Measurements from ENCODE around the gene CROCC.
A peak's percentile ranks its signal among the peaks of the same experiment; 100 is the strongest.
"Not testable (repeated sequence)": the region's sequence is repeated elsewhere in the genome, so short reads cannot be mapped to it uniquely, and the experiment has no call there.

CROCC gene

DNA sequence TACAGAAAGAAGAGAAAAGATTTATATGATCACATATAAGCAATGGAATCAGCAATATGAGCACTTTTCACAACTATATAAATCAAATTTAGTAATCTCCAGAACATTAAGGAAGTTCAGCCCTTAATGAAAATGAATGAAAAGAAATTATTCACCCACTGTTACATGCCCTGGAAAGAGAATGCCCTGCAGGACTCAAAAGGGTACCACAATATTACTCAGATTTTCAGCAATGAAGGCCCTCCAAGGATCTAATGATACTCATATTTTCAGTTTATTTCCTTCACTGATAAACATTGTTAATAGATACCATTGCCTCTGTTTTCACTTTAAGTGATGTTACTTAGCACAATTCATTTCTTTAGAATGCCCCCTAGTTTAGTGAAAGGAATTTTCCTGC is 23.4 kb upstream of the CROCC start:
- DNase-seq, result not testable (repeated sequence)

GRCh38 chr1:16899020-16899419 is 22.7 kb upstream of the CROCC start:
- not testable (repeated sequence) for DNase-seq

GRCh38 chr1:16900751-16901150 is 21.0 kb upstream of the CROCC start:
- DNase-seq, result no peak

DNA sequence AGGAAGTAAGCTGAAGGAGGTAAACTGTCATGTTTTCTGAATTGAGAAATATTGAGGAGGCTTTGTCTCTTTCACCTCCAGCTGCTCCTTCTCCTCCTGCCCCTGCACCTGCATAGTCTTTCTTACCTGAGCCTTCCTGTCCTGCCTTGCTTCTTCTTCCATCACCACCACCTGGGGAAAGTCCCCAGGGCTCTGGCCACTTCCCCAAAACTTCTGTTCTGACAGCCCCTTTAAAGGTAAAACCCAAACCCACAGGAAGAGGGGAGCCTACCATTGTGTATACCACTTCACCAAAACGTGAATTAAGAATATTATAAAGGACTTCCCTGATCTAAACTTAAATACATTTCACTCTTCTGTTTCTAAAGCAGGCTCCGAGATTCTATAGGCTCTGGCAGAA is 20.4 kb upstream of the CROCC start:
- DNase-seq, result not testable (repeated sequence)

- no peak for DNase-seq
Observed at GRCh38 chr1:16903054-16903453, 18.7 kb upstream of the CROCC start.

GRCh38 chr1:16903458-16903796 is 18.3 kb upstream of the CROCC start:
- no peak for DNase-seq

DNA sequence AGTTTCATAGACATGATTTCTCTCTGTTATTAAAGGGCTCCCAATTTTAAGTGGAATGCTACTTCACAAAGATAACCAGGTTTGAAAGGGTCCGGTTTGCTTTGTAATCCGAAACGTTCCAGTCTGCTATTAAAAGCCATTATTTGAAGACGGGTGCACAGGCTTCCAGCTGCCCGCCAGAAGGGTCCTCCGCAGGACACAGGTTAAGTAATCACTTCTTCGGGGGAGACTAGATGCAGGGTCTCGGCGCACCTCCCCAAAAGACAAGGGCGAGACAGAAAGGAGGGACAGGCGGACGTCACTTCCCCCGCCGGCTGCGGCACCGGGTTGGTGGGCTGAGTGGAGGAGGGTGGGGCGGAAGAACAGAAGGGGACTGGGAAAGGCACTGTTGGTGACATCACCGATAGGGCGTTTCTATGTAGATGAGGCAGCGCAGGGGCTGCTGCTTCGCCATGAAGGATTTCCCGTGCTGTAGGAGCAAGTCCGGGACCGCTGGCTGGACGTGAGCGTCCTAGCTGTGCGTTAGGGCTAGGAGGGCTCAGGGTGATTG is 17.1 kb upstream of the CROCC start:
- peak; percentile 86 for DNase-seq

DNA sequence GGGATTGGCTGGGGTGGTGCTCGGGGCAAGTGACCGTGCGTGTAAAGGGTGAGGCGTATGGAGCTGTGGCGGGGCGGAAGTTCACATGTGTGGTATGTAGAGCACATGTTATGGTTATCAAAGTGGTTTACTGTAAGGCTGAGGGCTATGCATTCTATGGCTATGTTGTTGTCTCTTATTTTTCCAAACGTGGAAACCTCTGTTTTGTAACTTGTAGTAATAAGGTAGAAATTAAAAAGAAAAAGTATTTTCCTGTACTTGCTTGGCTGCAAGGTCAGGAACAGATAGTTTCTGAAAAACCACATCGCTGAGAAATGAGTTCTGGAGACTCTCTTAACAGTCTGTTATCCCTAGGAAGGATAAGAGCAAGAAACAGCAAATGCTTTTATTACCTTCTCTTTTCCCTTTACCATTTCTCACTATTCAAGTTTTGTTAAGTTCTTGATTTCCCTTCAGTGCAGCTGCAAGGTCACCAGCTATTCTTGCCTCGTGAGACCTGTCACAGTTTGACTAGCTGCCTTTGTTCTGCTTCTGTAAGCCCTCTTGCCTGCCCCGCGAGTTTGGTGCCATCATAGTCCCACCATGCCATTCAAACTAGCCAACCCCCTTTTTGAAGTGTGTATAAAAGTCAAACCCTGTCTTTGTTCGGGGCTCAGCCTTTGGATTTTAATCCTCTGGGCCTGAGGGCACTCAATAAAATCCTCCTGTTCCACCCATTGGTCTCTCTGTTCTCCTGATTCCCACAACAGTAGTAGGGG is 16.4 kb upstream of the CROCC start:
- DNase-seq, result peak; percentile 80

- DNase-seq, result no peak
Observed at GRCh38 chr1:16905868-16906702, 15.6 kb upstream of the CROCC start.

DNA sequence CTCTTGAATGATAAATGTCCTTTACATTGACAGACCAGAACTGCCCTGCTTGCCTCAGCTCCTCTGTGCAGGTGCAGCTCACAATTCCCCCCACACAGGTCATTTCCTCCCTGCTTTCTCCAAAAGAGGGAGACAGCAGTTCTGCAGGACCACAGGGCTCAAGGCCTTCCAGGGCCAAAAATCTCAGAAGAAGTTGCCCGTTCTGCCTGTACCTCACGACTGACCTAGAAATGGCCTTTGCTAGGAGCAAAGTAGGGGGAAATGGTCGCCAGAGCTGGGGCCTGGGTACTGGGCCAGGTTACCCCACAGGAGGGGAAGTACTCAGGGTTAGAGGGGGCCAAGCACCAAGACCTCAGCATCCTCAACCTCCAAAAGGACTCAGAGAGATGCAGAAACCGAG is 14.9 kb upstream of the CROCC start:
- DNase-seq, result no peak

- DNase-seq, result no peak
Observed at GRCh38 chr1:16907870-16908758, 13.6 kb upstream of the CROCC start.

- DNase-seq, result not testable (repeated sequence)
Observed at GRCh38 chr1:16911851-16912721, 9.6 kb upstream of the CROCC start.

DNA sequence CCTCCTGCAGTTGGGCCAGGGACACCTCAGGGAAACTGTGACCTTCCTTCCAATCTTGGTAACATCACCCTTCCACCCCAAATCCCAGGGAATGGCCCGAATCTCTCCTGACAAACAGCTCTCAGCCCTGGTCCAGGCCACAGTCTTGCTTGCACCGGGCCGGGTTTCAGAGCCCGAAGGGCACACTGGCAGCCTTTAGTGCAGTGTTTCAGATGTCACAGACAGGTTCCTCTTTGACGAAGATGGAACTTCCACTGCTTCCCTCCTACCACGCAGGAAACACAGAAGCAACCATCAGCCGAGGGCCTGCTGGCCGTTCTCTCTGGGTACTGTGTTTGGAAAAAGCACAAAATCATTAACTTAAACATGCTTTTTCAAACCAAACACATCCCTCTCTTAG is 9.0 kb upstream of the CROCC start:
- not testable (repeated sequence) for DNase-seq

DNA sequence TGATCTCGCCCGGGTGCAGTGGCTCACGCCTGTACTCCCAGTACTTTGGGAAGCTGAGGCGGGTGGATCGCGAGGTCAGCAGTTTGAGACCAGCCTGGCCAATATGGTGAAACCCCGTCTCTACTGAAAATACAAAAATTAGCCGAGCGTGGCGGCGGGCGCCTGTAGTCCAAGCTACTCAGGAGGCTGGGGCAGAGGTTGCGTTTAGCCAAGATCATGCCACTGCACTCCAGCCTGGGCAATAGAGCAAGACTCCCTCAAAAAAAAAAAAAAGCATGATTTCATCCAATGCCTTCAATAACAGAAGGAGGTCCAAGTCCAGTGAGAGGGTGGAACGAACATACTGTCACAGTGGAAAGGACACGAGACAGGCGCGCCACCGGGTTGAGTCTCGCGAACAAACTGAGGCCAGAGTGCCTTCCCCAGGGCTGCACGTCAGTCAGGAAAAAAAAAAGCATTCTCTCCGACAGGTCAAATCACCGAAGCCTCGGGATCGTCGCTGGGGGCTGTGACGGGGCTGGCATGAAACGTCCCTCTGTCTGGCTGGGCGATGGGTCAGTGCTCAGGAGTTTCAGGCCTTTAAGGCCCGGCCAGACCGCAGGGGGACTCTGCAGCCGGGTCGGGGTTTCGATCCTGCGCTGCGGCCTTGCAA is 8.4 kb upstream of the CROCC start:
- no peak for DNase-seq

- peak; percentile 77 for DNase-seq
Observed at GRCh38 chr1:16913833-16914662, 7.7 kb upstream of the CROCC start.

DNA sequence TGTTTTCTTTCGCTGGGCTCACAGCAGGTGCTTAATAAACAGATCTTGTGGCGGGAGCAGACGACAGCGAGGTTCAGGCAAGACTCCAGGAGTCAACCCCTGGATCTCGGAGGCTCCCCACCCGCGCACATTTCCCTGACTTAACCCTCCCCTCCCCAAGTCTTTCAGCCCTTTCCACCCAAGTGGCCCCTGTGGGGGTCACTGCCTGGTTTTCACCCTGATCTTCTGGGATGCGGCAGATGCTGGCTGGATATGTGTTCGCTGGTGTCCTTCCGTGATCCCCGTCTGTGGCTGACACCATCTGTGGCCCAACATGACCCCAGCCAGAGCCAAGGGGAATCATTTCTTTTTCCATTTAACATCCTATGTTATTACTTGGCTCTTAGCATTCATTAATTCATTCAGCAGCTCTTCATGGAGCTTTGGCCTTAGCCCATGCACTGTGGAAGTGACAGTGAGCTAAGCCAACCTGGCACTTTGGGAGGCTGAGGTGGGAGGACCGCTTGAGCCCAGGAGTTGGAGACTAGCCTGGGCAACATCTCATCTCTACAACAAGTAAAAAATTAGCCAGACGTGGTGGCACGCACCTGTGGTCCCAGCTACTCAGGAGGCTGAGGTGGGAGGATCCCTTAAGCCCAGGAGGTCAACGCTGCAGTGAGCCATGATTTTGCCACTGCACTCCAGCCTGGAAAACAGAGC is 6.7 kb upstream of the CROCC start:
- not testable (repeated sequence) for DNase-seq

DNA sequence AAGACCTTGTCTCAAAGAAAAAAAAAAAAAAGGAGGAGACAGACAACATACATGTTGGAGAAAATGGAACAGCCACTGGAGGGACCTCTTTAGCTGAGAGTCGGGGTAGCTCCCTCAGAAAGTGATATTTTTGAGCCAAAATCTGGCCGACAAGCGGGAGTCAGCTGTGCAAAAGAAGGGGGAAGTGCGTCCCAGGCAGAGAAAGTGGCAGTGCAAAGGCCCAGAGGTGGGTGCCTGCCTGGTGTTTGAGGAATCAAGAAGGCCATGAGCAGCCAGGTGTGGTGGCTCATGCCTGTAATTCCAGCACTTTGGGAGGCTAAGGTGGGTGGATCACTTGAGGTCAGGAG is 6.1 kb upstream of the CROCC start:
- peak; percentile 9 for DNase-seq

GRCh38 chr1:16916036-16916880 is 5.5 kb upstream of the CROCC start:
- not testable (repeated sequence) for DNase-seq

DNA sequence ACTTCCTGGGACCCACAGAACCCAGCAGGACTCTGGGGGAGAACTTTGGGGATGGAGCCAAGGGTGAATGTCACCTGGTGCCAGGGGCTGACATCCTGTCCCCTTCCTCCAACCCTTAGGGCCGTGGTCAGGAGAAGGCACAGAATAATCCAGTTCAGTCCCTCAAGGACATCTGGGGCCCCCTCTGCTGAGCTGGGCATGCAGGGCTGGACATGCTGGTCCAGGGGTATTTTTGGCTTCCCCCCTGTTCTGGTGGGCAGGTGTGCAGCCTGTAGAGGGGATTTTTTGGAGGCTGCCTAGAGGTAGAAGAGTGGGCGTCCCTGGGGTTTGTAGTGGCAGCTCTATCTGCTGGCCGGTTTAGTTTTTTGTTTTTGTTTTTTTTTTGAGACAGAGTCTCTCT is 3.4 kb upstream of the CROCC start:
- DNase-seq, result no peak
